ENCODE results near the gene COL28A1.

COL28A1 gene

DNA sequence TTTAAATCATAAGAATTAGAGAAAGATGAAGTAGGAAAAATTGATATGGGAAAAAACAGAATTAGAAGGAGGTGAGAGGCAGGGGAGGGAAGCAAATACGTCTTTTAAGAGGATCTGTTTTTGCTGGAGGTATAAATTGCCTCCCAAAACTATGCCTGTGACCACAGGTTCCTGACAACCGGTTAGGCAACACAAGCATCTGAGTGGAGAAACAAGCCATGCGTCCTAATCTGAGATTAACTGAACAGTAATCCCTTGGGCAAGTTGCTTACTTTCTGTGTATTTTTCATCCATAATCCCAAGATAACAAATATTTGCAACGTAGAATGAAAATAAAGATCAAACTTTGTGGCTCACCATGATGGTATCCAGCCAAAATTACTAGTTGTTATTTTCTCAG is 204.2 kb downstream of the COL28A1 start:
- ATAC-seq: no peak
- Mint-ChIP-seq H3K27me3 (peaks cover 9% of the 10 kb centered on the region), H3K4me3 (no peak overlapping the region)

GRCh38 chr7:7330997-7331396 is 204.7 kb downstream of the COL28A1 start:
- H3K4me3 Mint-ChIP-seq: no peak overlapping the region
- H3K27me3 Mint-ChIP-seq: peaks cover 9% of the 10 kb centered on the region
- ATAC-seq (no peak), DNase-seq (no peak)
- no peaks in the 10 kb centered on the region for H3K9me3 Mint-ChIP-seq
- H3K27ac Mint-ChIP-seq: no peak overlapping the region
- H3K4me1 Mint-ChIP-seq: no peaks in the 10 kb centered on the region

More for the DNA sequence above, 204.2 kb downstream of the COL28A1 start:
- no peaks in the 10 kb centered on the region for H3K4me1 Mint-ChIP-seq
- H3K27ac Mint-ChIP-seq: no peak overlapping the region
- no peaks in the 10 kb centered on the region for H3K9me3 Mint-ChIP-seq
- no peak for DNase-seq

DNA sequence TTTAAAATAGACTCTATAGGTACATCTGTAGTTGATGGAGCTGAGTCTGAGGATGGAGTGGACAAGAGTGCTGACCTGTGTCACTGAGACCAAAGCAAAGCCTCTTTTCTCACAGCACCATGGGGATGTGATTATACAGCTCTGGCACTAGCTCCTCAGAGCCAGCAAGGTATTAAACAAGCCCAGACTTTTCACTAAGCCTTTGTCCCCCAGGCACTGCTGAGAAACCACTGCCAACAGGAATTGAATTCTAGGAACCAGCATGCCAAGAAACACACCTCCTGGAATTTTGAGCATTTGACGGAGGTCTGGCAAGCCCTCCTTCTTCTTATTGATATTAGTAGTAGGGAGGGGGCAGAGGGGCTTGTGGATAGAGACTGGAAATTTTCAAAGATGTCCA is 206.3 kb downstream of the COL28A1 start:
- no peak for ATAC-seq
- Mint-ChIP-seq H3K4me1 (no peaks in the 10 kb centered on the region), H3K4me3 (no peak overlapping the region), H3K9me3 (no peaks in the 10 kb centered on the region), H3K27ac (no peak overlapping the region), H3K27me3 (peaks cover 9% of the 10 kb centered on the region)
- DNase-seq: no peak

DNA sequence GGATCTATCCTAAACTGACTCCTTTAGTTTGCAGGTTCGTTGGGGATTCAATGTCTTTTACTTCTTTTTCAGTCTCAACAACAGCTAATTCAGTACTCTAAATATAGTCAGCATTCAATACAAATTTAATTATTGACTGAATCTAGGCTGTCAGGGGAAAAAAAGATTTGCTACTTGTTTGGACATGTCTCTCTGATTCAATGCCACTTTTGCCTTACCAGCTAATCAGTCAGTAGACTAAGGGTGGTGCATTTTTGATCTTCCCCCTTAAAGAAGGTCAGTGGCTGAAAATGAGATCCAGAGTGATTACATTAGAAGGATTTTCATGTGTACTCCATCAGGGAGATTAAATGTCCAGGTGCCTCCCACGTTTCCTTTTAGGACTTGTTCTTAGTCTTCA is 208.2 kb downstream of the COL28A1 start:
- H3K4me1 Mint-ChIP-seq: no peaks in the 10 kb centered on the region
- no peak overlapping the region for H3K27ac Mint-ChIP-seq
- H3K4me3 Mint-ChIP-seq: no peak overlapping the region
- no peaks in the 10 kb centered on the region for H3K9me3 Mint-ChIP-seq
- peaks cover 9% of the 10 kb centered on the region for H3K27me3 Mint-ChIP-seq
- no peak for DNase-seq
- ATAC-seq: no peak

DNA sequence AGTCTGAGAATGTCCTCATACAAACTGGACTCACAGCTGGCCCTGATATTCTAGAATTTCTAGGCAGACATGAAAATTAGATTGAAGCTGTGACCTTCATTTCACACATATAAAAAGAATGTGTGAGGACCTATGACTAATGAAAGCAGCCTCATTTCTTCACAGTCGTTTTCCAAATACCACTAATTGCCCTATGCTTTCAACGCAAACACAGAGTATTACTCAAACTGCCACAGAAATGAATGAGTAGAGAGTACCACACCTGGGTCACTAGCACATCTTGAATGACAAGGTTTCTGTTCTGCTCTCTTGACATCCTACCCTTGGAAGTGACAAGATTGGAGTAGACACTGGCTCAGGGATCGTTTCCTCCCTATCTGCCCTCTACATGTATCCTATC is 211.0 kb downstream of the COL28A1 start:
- peak overlapping the region in 1 of 2 donors; percentile 37 for H3K27ac Mint-ChIP-seq
- no peaks in the 10 kb centered on the region for H3K9me3 Mint-ChIP-seq
- no peak overlapping the region for H3K4me3 Mint-ChIP-seq
- ATAC-seq (no peak), DNase-seq (no peak)
- no peaks in the 10 kb centered on the region for H3K27me3 Mint-ChIP-seq
- no peaks in the 10 kb centered on the region for H3K4me1 Mint-ChIP-seq

GRCh38 chr7:7323921-7324320 is 211.8 kb downstream of the COL28A1 start:
- Mint-ChIP-seq H3K27me3 (no peaks in the 10 kb centered on the region), H3K27ac (no peak overlapping the region), H3K4me1 (no peaks in the 10 kb centered on the region), H3K4me3 (no peak overlapping the region), H3K9me3 (no peaks in the 10 kb centered on the region)
- DNase-seq (no peak), ATAC-seq (no peak)

DNA sequence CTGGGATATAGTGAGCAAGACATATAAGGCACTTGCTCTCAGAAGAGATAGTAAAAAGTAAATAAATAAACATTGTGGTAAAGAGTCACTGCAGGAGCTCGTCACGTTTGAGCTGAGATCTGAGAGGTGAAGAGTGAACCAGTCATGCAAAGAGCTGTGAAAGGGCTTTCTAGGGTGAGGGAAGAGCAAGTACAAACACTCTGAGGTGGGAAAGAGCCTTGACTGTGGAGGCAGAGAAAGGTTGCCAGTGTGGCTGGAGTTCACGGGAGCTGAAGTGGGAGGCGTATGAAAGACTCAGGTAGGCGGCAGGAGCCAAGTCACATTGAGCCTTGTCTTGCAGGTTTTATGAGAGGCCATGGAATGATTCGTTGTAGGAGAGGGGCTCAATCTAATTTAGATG is 212.3 kb downstream of the COL28A1 start:
- H3K9me3 Mint-ChIP-seq: no peaks in the 10 kb centered on the region
- no peak for ATAC-seq
- no peak for DNase-seq
- no peak overlapping the region for H3K27ac Mint-ChIP-seq
- no peak overlapping the region for H3K4me3 Mint-ChIP-seq
- no peaks in the 10 kb centered on the region for H3K4me1 Mint-ChIP-seq
- H3K27me3 Mint-ChIP-seq: no peaks in the 10 kb centered on the region

- DNase-seq (no peak), ATAC-seq (no peak)
- H3K4me1 Mint-ChIP-seq: no peaks in the 10 kb centered on the region
- H3K27me3 Mint-ChIP-seq: no peaks in the 10 kb centered on the region
- no peak overlapping the region for H3K27ac Mint-ChIP-seq
- H3K4me3 Mint-ChIP-seq: no peak overlapping the region
- H3K9me3 Mint-ChIP-seq: no peaks in the 10 kb centered on the region
Measured at GRCh38 chr7:7321681-7322080, 214.0 kb downstream of the COL28A1 start.

DNA sequence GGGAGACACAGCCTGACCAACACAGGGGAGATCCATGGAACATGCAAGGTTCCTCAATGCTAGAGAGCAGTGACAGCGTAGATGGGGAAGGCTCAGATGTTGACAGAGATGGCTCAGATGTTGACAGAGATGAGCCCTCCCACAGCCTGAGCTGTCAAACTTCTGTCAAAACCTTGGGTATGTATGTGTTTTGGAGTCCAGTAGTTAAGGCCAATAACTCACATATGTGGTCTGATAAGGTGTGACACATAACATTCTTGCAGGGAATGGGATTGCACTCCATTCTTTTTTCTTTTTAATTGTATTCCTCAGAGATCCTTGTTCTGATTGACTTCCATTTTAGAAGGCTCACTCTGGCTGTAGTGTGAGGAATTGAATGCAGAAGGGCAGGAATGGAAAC is 217.1 kb downstream of the COL28A1 start:
- no peaks in the 10 kb centered on the region for H3K9me3 Mint-ChIP-seq
- H3K4me3 Mint-ChIP-seq: no peak overlapping the region
- no peak overlapping the region for H3K27ac Mint-ChIP-seq
- ATAC-seq (no peak), DNase-seq (no peak)
- no peaks in the 10 kb centered on the region for H3K27me3 Mint-ChIP-seq
- no peaks in the 10 kb centered on the region for H3K4me1 Mint-ChIP-seq

GRCh38 chr7:7317850-7318249 is 217.8 kb downstream of the COL28A1 start:
- Mint-ChIP-seq H3K27me3 (no peaks in the 10 kb centered on the region), H3K9me3 (no peaks in the 10 kb centered on the region), H3K4me3 (no peak overlapping the region), H3K4me1 (no peaks in the 10 kb centered on the region), H3K27ac (no peak overlapping the region)
- no peak for DNase-seq
- no peak for ATAC-seq

- Mint-ChIP-seq H3K27me3 (no peaks in the 10 kb centered on the region), H3K4me1 (no peaks in the 10 kb centered on the region), H3K27ac (no peak overlapping the region), H3K4me3 (no peak overlapping the region), H3K9me3 (no peaks in the 10 kb centered on the region)
- no peak for ATAC-seq
- DNase-seq: no peak
Measured at GRCh38 chr7:7315851-7316250, 219.8 kb downstream of the COL28A1 start.

DNA sequence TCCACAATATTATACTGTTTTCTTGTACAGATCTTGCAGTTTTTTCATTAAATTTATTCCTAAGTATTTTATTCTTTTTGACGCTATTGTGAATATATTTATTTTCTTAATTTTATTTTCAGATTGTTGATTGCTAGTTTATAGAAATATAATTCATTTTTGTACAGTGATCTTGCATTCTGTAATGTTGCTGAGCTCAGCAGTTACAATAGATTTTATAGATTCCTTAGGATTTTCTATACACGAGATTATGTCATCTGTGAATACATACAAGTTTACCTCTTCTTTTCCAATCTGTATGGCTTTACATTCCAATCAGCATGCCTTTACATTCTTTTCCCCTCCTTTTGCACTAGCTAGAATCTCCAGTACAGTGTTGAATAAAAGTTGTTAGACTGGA is 223.3 kb downstream of the COL28A1 start:
- H3K4me1 Mint-ChIP-seq: no peaks in the 10 kb centered on the region
- H3K9me3 Mint-ChIP-seq: peaks cover 0 to 4% of the 10 kb centered on the region in 2 donors
- H3K27ac Mint-ChIP-seq: no peak overlapping the region
- no peak for DNase-seq
- H3K27me3 Mint-ChIP-seq: no peaks in the 10 kb centered on the region
- no peak overlapping the region for H3K4me3 Mint-ChIP-seq
- no peak for ATAC-seq

- Mint-ChIP-seq H3K9me3 (peaks cover 0 to 4% of the 10 kb centered on the region in 2 donors), H3K4me1 (no peaks in the 10 kb centered on the region), H3K4me3 (no peak overlapping the region), H3K27ac (no peak overlapping the region), H3K27me3 (no peaks in the 10 kb centered on the region)
- DNase-seq (no peak), ATAC-seq (no peak)
Measured at GRCh38 chr7:7311001-7311400, 224.7 kb downstream of the COL28A1 start.

GRCh38 chr7:7309203-7309602 is 226.5 kb downstream of the COL28A1 start:
- no peak for DNase-seq

More at GRCh38 chr7:7309203-7309602, 226.5 kb downstream of the COL28A1 start:
- no peak overlapping the region for H3K4me3 Mint-ChIP-seq
- no peaks in the 10 kb centered on the region for H3K27me3 Mint-ChIP-seq
- ATAC-seq: no peak
- peaks cover 0 to 4% of the 10 kb centered on the region in 2 donors for H3K9me3 Mint-ChIP-seq
- H3K27ac Mint-ChIP-seq: no peak overlapping the region
- no peaks in the 10 kb centered on the region for H3K4me1 Mint-ChIP-seq
